ENCODE results near the gene PIP5K1A. TPM values are rescaled to one million over a fixed set of nuclear protein-coding genes. Genes with fewer than 3 reads are reported as not detected.

Gene PIP5K1A
- polyA plus RNA-seq (2013, experiment 1 of 2): 58.2 TPM
- 59.4 TPM for polyA plus RNA-seq (2013, experiment 2 of 2)

DNA sequence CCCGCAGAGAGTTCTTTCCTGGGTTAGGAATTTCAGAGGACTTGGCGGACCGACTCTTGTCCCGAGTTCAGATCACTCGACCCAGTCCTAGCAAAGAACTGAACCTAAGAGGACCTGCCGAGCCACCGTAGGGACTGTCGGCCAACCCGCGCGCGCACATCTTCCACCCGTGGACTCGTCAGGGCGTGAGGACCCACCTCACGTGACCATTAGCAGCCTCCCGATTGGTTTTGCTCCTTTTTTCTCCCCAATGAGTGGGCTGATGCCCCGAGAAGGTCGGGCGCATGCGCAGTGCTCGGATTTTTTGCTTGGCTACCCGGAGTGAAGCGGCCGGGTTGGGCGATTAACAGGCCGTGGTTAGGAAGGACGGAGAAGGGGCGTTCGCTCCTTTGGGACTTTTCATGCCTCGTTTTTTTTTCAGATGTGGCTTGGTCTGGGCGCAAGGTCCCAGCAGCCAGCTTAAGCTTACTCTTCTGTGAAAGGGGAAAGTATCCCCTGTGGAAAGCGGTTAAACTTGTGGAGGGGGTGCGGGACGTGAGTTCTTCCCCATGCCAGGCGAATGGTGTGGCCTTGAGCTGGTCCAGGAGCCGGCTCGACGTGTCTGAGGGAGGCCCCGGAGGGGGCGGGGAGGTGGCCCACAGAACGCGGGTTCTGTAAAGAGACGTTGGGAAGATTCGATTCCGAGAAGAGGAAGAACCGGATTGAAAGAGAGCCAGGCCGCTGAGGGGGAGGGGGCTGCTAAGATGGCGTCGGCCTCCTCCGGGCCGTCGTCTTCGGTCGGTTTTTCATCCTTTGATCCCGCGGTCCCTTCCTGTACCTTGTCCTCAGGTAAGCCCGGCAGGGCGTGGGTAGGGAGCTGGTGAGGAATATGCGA is at the start of gene PIP5K1A:
Gene PIP5K1A (plus strand): TSS at position 299 of the 874 bp plus-strand sequence. CDS start 445 bp downstream, at position 744.
- Histone ChIP-seq H3K23ac (ENCODE audit: low read length in 2 of 2) (peak within 1 kb of the TSS; percentile 49 to 78), H3K4me1 (ENCODE audit: control insufficient read depth, insufficient read depth, low read depth, low read length) (peaks cover 12% of the 10 kb centered on the region), H2AK5ac (ENCODE audit: low read length, severe bottlenecking) (peak within 1 kb of the TSS; percentile 100), H4K8ac (ENCODE audit: low read length) (peak within 1 kb of the TSS; percentile 90), H3K14ac (ENCODE audit: low read length in 2 of 2) (peak within 1 kb of the TSS in 1 of 2 experiments; percentile 73), H2BK15ac (ENCODE audit: low read depth, poor library complexity, severe bottlenecking) (peak within 1 kb of the TSS; percentile 86), H3K4me2 (ENCODE audit: low read length, poor library complexity, severe bottlenecking) (peak within 1 kb of the TSS; percentile 76), H4K91ac (ENCODE audit: low read length) (peak within 1 kb of the TSS; percentile 53), H2AFZ (ENCODE audit: low read depth, low read length) (peak within 1 kb of the TSS; percentile 69), H3K9me3 (ENCODE audit: control insufficient read depth, low read length) (no peaks in the 10 kb centered on the region), H3K4me3 (ENCODE audit: insufficient read depth in 1 of 2, low read depth in 1 of 2, low read length in 2 of 2) (peak within 1 kb of the TSS; percentile 92), H3K27ac (ENCODE audit: low read length, poor library complexity, severe bottlenecking) (peak within 1 kb of the TSS; percentile 99), H3K27me3 (ENCODE audit: control insufficient read depth in 1 of 2, insufficient read depth in 1 of 2, low read length in 2 of 2) (no peaks in the 10 kb centered on the region), H3K18ac (ENCODE audit: low read depth in 1 of 2, low read length in 2 of 2) (peak within 1 kb of the TSS; percentile 96 to 99), H2BK12ac (ENCODE audit: low read length in 2 of 2) (peak within 1 kb of the TSS in 1 of 2 experiments; percentile 29), H3K79me1 (replicated peaks; ENCODE audit: low read length, poor library complexity, severe bottlenecking) (peaks cover 7% of the 10 kb centered on the region), H2BK5ac (ENCODE audit: low read depth, low read length, poor library complexity, severe bottlenecking) (peak within 1 kb of the TSS; percentile 94), H3K4ac (ENCODE audit: low read depth in 1 of 2, low read length in 2 of 2) (peak within 1 kb of the TSS; percentile 57 to 83), H2BK120ac (ENCODE audit: low read depth, low read length) (peak within 1 kb of the TSS; percentile 29), H3K9ac (ENCODE audit: low read length) (peak within 1 kb of the TSS; percentile 95), H3K36me3 (ENCODE audit: control insufficient read depth in 1 of 2, insufficient read depth in 2 of 2, low read depth in 1 of 2, low read length in 2 of 2) (peaks cover 12 to 18% of the 10 kb centered on the region in 2 experiments)
- DNase-seq: peak; percentile 99
- whole genome bisulfite sequencing: under 1% methylated on average over 60 of the region's 60 CpGs

DNA sequence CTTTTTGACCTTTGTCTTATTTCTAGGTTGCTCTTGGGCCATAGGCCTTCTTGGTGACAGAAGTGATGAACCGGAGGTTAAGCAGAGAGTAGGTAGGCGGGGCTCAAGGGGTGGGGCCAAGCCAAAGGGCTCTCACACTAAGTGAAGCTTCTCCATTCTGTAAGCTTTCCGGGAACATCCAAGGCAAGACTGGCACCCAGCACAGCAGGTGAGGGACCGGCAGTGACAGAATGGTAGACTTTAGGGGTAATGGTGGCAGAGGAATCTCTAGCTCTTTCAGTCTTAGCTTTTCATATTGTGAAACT is 41.9 kb upstream of the PIP5K1A start, which contains the start of gene TNFAIP8L2:
Gene TNFAIP8L2 (plus strand): TSS at position 135 of the 305 bp plus-strand sequence. CDS start 2,049 bp downstream, outside the sequence.
- Histone ChIP-seq H3K36me3 (ENCODE audit: control insufficient read depth in 1 of 2, insufficient read depth in 2 of 2, low read depth in 1 of 2, low read length in 2 of 2) (peaks cover 32 to 60% of the 10 kb centered on the region in 2 experiments), H3K79me1 (replicated peaks; ENCODE audit: low read length, poor library complexity, severe bottlenecking) (peaks cover 8% of the 10 kb centered on the region), H3K27me3 (ENCODE audit: control insufficient read depth in 1 of 2, insufficient read depth in 1 of 2, low read length in 2 of 2) (no peaks in the 10 kb centered on the region), H4K91ac (ENCODE audit: low read length) (no peak within 1 kb of the TSS), H2BK15ac (ENCODE audit: low read depth, poor library complexity, severe bottlenecking) (no peak within 1 kb of the TSS), H3K23ac (ENCODE audit: low read length in 2 of 2) (no peak within 1 kb of the TSS), H3K4me2 (ENCODE audit: low read length, poor library complexity, severe bottlenecking) (no peak within 1 kb of the TSS), H3K4me1 (ENCODE audit: control insufficient read depth, insufficient read depth, low read depth, low read length) (no peaks in the 10 kb centered on the region), H3K4ac (ENCODE audit: low read depth in 1 of 2, low read length in 2 of 2) (no peak within 1 kb of the TSS), H2BK5ac (ENCODE audit: low read depth, low read length, poor library complexity, severe bottlenecking) (no peak within 1 kb of the TSS), H3K18ac (ENCODE audit: low read depth in 1 of 2, low read length in 2 of 2) (no peak within 1 kb of the TSS), H2BK12ac (ENCODE audit: low read length in 2 of 2) (no peak within 1 kb of the TSS), H3K4me3 (ENCODE audit: insufficient read depth in 1 of 2, low read depth in 1 of 2, low read length in 2 of 2) (no peak within 1 kb of the TSS), H4K8ac (ENCODE audit: low read length) (no peak within 1 kb of the TSS), H3K27ac (ENCODE audit: low read length, poor library complexity, severe bottlenecking) (no peak within 1 kb of the TSS), H3K14ac (ENCODE audit: low read length in 2 of 2) (no peak within 1 kb of the TSS), H2BK120ac (ENCODE audit: low read depth, low read length) (no peak within 1 kb of the TSS), H2AFZ (ENCODE audit: low read depth, low read length) (no peak within 1 kb of the TSS), H3K9me3 (ENCODE audit: control insufficient read depth, low read length) (no peaks in the 10 kb centered on the region), H2AK5ac (ENCODE audit: low read length, severe bottlenecking) (no peak within 1 kb of the TSS), H3K9ac (ENCODE audit: low read length) (no peak within 1 kb of the TSS)
- no peak for DNase-seq
- WGBS: 79% methylated on average over 4 of the region's 4 CpGs

- H3K27ac ChIP-seq (ENCODE audit: low read length, poor library complexity, severe bottlenecking): no peak overlapping the region
- H2AK5ac ChIP-seq (ENCODE audit: low read length, severe bottlenecking): no peak overlapping the region
- no peak overlapping the region for H2BK120ac ChIP-seq (ENCODE audit: low read depth, low read length)
- no peak overlapping the region for H3K14ac ChIP-seq (ENCODE audit: low read length in 2 of 2)
- DNase-seq: no peak
- H4K8ac ChIP-seq (ENCODE audit: low read length): no peak overlapping the region
- no peak overlapping the region for H2BK5ac ChIP-seq (ENCODE audit: low read depth, low read length, poor library complexity, severe bottlenecking)
- H3K4me2 ChIP-seq (ENCODE audit: low read length, poor library complexity, severe bottlenecking): no peak overlapping the region
- peaks cover 10% of the 10 kb centered on the region for H3K79me1 ChIP-seq (replicated peaks; ENCODE audit: low read length, poor library complexity, severe bottlenecking)
- no peak overlapping the region for H3K23ac ChIP-seq (ENCODE audit: low read length in 2 of 2)
- H2BK12ac ChIP-seq (ENCODE audit: low read length in 2 of 2): no peak overlapping the region
- no peaks in the 10 kb centered on the region for H3K27me3 ChIP-seq (ENCODE audit: control insufficient read depth in 1 of 2, insufficient read depth in 1 of 2, low read length in 2 of 2)
- peaks cover 35 to 67% of the 10 kb centered on the region in 2 experiments for H3K36me3 ChIP-seq (ENCODE audit: control insufficient read depth in 1 of 2, insufficient read depth in 2 of 2, low read depth in 1 of 2, low read length in 2 of 2)
- H4K91ac ChIP-seq (ENCODE audit: low read length): no peak overlapping the region
- H3K4ac ChIP-seq (ENCODE audit: low read depth in 1 of 2, low read length in 2 of 2): no peak overlapping the region
- H3K4me1 ChIP-seq (ENCODE audit: control insufficient read depth, insufficient read depth, low read depth, low read length): no peaks in the 10 kb centered on the region
- H3K9ac ChIP-seq (ENCODE audit: low read length): no peak overlapping the region
- H2BK15ac ChIP-seq (ENCODE audit: low read depth, poor library complexity, severe bottlenecking): no peak overlapping the region
- WGBS: 95% methylated on average over 6 of the region's 6 CpGs
- H2AFZ ChIP-seq (ENCODE audit: low read depth, low read length): no peak overlapping the region
- H3K4me3 ChIP-seq (ENCODE audit: insufficient read depth in 1 of 2, low read depth in 1 of 2, low read length in 2 of 2): no peak overlapping the region
- H3K18ac ChIP-seq (ENCODE audit: low read depth in 1 of 2, low read length in 2 of 2): no peak overlapping the region
- no peaks in the 10 kb centered on the region for H3K9me3 ChIP-seq (ENCODE audit: control insufficient read depth, low read length)
Observed at GRCh38 chr1:151157067-151157531, 41.3 kb upstream of the PIP5K1A start.

GRCh38 chr1:151158326-151158725 is 40.0 kb upstream of the PIP5K1A start:
- H2BK15ac ChIP-seq (ENCODE audit: low read depth, poor library complexity, severe bottlenecking): no peak overlapping the region
- H3K4ac ChIP-seq (ENCODE audit: low read depth in 1 of 2, low read length in 2 of 2): no peak overlapping the region

More at GRCh38 chr1:151158326-151158725, 40.0 kb upstream of the PIP5K1A start:
- H3K36me3 ChIP-seq (ENCODE audit: control insufficient read depth in 1 of 2, insufficient read depth in 2 of 2, low read depth in 1 of 2, low read length in 2 of 2): peaks cover 35 to 67% of the 10 kb centered on the region in 2 experiments
- no peak overlapping the region for H3K23ac ChIP-seq (ENCODE audit: low read length in 2 of 2)
- H4K91ac ChIP-seq (ENCODE audit: low read length): no peak overlapping the region
- no peak overlapping the region for H3K4me2 ChIP-seq (ENCODE audit: low read length, poor library complexity, severe bottlenecking)
- H2BK12ac ChIP-seq (ENCODE audit: low read length in 2 of 2): no peak overlapping the region
- no peak overlapping the region for H2BK5ac ChIP-seq (ENCODE audit: low read depth, low read length, poor library complexity, severe bottlenecking)
- H2AFZ ChIP-seq (ENCODE audit: low read depth, low read length): no peak overlapping the region
- 95% methylated on average over 4 of the region's 5 CpGs for WGBS
- H2AK5ac ChIP-seq (ENCODE audit: low read length, severe bottlenecking): no peak overlapping the region
- no peak overlapping the region for H3K18ac ChIP-seq (ENCODE audit: low read depth in 1 of 2, low read length in 2 of 2)
- no peak overlapping the region for H4K8ac ChIP-seq (ENCODE audit: low read length)
- no peak overlapping the region for H3K4me3 ChIP-seq (ENCODE audit: insufficient read depth in 1 of 2, low read depth in 1 of 2, low read length in 2 of 2)
- no peak for DNase-seq
- H3K27ac ChIP-seq (ENCODE audit: low read length, poor library complexity, severe bottlenecking): no peak overlapping the region
- H3K9ac ChIP-seq (ENCODE audit: low read length): no peak overlapping the region
- H3K79me1 ChIP-seq (replicated peaks; ENCODE audit: low read length, poor library complexity, severe bottlenecking): peaks cover 10% of the 10 kb centered on the region
- no peaks in the 10 kb centered on the region for H3K4me1 ChIP-seq (ENCODE audit: control insufficient read depth, insufficient read depth, low read depth, low read length)
- H3K14ac ChIP-seq (ENCODE audit: low read length in 2 of 2): no peak overlapping the region
- H2BK120ac ChIP-seq (ENCODE audit: low read depth, low read length): no peak overlapping the region
- H3K9me3 ChIP-seq (ENCODE audit: control insufficient read depth, low read length): no peaks in the 10 kb centered on the region
- no peaks in the 10 kb centered on the region for H3K27me3 ChIP-seq (ENCODE audit: control insufficient read depth in 1 of 2, insufficient read depth in 1 of 2, low read length in 2 of 2)
